IPS-15b (cell line): ENCODE measurements around the gene LGR4.

Source experiments
- H3K27me3 ChIP-seq: one replicate; pipeline ENCODE4 v1.6.1; 2013; ENCODE audit warnings: low read length; ENCODE audit not compliant: control insufficient read depth, insufficient read depth
- H3K36me3 ChIP-seq: one replicate; pipeline ENCODE4 v1.6.1; 2013; ENCODE audit warnings: low read length; ENCODE audit not compliant: control insufficient read depth, insufficient read depth
- H3K4me1 ChIP-seq: one replicate; pipeline ENCODE4 v1.6.1; 2013; ENCODE audit warnings: mild to moderate bottlenecking, low read length; ENCODE audit not compliant: control insufficient read depth, insufficient read depth
- H3K4me3 ChIP-seq: one replicate; pipeline ENCODE4 v1.5.1; 2013; ENCODE audit warnings: low read depth, low read length
- H3K9ac ChIP-seq: one replicate; pipeline ENCODE4 v1.6.1; 2013; ENCODE audit warnings: low read depth, mild to moderate bottlenecking, low read length
- H3K9me3 ChIP-seq: one replicate; pipeline ENCODE4 v1.6.1; 2013; ENCODE audit warnings: mild to moderate bottlenecking, low read length; ENCODE audit not compliant: control insufficient read depth, insufficient read depth

Gene LGR4

DNA sequence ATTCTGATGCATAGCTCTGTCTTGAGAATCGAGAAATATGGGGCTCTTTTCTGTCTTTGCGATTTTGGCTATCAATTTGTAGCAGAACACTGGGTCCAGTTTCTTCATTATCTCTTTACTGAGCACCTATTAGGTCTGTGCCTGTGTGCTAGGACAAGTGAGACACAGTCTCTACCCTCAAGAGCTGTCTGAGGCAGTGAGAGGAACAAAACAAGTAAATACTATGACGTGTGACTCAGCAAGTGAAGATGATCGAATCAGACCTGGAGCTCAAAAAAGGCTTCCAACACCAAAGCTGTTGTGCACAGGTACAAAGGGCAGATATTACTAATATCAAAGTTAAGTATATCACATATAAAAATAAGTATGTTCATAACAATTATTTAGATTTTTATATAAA is 52.4 kb downstream of the LGR4 start:
- H3K27me3 ChIP-seq: no peaks in the 10 kb centered on the region
- no peaks in the 10 kb centered on the region for H3K9me3 ChIP-seq
- H3K4me1 ChIP-seq: peaks cover 33% of the 10 kb centered on the region
- H3K36me3 ChIP-seq: no peaks in the 10 kb centered on the region
- no peak overlapping the region for H3K9ac ChIP-seq
- H3K4me3 ChIP-seq: no peak overlapping the region

DNA sequence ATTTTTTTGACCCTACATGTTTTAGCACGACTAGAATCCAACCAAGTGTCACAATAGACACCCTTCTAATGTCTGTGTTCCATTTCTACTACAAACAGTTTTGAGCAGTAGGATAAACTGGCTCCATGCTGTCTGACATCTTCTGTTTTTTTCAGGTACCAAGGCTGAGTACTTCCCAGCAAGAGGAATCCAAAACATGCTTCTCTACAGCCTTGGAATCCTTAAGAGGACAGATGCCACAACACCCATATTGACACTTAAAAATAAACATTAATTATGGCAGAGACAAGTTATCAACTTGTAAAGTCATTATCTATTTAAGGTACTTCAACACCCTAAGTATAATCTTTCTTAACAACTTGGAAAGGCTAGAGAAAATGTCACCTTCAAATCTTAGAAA is 54.2 kb downstream of the LGR4 start:
- Histone ChIP-seq H3K9ac (no peak overlapping the region), H3K4me3 (no peak overlapping the region), H3K36me3 (no peaks in the 10 kb centered on the region), H3K9me3 (no peaks in the 10 kb centered on the region), H3K27me3 (no peaks in the 10 kb centered on the region), H3K4me1 (peaks cover 25% of the 10 kb centered on the region)

DNA sequence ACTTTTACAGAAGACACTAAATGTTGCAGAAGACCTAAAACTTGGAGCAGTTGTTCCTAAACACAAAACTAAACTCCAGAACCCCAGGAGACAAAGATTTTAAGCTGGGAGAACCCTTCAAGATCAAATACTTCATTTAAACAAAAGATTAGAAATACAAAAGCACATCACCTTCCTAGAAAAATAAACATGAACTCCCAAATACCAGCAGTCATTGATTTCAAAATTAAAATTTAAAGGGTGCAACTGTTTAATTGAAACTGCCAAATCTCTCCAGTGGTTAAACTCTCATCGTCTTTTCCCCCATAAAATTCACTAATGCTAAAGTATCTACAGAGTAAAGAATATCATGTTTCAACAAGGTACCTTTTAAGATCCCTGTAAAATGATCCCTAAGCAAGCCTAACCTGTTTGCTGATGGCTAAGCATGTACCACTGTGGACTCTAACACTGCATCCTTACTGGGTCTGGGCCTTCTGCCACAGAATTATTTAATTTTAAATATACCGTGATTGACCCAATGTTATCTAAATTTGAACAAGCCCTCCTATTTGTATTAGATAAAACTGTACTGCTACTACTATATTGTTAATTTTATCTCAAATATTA is 55.9 kb downstream of the LGR4 start:
- Histone ChIP-seq H3K9me3 (no peaks in the 10 kb centered on the region), H3K9ac (no peak overlapping the region), H3K4me1 (peaks cover 10% of the 10 kb centered on the region), H3K4me3 (no peak overlapping the region), H3K36me3 (no peaks in the 10 kb centered on the region), H3K27me3 (no peaks in the 10 kb centered on the region)

DNA sequence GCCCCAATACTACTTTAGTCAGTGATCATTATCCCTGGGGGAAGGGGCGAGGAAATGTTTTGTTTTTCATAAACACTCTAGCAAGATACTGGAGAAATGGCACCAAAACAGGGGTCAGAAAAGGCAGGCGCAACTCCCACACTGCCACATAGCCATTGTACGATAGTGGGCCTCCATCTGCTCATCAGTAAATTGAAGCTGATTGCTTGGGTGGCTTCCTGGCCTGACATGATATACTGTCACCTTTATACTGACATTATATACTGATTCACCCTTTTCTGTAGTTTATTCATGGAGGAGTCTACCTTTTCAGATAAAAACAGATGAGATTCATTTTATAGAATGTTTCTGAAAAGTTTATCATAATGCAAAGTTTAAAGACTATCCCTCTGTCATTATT is 57.9 kb downstream of the LGR4 start:
- Histone ChIP-seq H3K27me3 (no peaks in the 10 kb centered on the region), H3K36me3 (no peaks in the 10 kb centered on the region), H3K9me3 (no peaks in the 10 kb centered on the region), H3K4me1 (no peaks in the 10 kb centered on the region), H3K9ac (no peak overlapping the region), H3K4me3 (no peak overlapping the region)

DNA sequence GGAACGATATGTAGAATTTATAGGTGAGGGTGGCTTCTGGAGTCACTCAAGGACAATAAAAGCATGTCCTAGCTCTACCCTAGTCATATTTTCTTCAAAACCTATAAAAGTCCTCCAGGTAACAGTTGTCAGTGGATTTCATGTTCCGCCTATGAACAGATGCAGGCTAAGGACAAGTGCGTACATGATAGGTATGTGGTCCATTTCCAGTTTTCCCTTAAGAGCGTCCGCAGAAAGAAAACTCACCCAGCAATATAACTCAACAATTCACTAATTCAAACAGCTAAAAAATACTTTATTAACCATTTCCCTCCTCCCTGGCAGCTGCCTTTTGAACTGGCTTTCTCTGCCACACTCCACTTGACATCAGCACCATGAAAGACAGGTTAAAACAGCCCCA is 59.4 kb downstream of the LGR4 start:
- Histone ChIP-seq H3K9ac (no peak overlapping the region), H3K4me1 (no peaks in the 10 kb centered on the region), H3K36me3 (no peaks in the 10 kb centered on the region), H3K9me3 (no peaks in the 10 kb centered on the region), H3K27me3 (no peaks in the 10 kb centered on the region), H3K4me3 (no peak overlapping the region)

DNA sequence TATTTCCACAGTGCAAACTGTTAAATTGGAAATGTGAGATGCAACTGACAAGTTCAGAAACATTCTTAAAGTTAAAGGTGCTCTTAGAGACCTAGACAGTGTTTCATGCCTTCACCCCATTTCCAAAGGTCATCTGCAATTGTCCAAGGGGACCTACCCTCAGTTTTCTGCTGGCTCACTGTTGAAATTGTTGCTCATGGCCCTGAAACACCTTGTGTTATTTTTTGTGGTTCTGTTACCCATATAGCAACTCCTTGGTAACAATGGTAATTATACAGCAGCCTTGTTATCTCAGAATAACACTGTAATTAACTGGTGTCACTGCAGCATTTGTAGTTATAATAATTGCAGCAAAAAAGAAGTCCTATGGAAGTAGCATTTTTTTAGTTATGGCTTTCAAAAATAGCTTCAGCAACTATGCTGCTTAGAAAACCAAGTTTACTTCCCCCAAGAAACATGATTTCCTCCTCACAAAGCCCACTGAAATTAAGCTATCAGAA is 60.3 kb downstream of the LGR4 start:
- H3K9ac ChIP-seq: no peak overlapping the region
- no peak overlapping the region for H3K4me3 ChIP-seq
- H3K36me3 ChIP-seq: no peaks in the 10 kb centered on the region
- no peaks in the 10 kb centered on the region for H3K4me1 ChIP-seq
- no peaks in the 10 kb centered on the region for H3K9me3 ChIP-seq
- no peaks in the 10 kb centered on the region for H3K27me3 ChIP-seq

DNA sequence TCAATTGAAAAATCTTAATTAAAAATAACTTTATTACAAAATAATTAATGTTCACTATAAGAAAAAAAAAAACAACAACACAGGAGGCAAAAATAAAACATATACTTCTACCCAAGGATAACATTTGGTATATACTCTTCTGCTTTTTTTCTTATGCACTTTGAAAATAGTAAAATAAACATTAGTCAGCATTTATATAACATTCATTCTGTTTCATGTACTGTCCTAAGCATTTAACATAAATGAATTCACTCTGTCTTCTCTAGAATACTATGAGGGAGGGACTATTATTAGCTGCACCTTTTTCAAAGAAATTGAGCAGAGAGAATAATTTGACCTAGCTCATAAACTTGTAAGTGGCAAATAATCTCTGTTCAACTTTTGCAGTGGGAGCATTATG is 61.3 kb downstream of the LGR4 start:
- Histone ChIP-seq H3K4me1 (no peaks in the 10 kb centered on the region), H3K9ac (no peak overlapping the region), H3K9me3 (no peaks in the 10 kb centered on the region), H3K4me3 (no peak overlapping the region), H3K27me3 (no peaks in the 10 kb centered on the region), H3K36me3 (no peaks in the 10 kb centered on the region)

DNA sequence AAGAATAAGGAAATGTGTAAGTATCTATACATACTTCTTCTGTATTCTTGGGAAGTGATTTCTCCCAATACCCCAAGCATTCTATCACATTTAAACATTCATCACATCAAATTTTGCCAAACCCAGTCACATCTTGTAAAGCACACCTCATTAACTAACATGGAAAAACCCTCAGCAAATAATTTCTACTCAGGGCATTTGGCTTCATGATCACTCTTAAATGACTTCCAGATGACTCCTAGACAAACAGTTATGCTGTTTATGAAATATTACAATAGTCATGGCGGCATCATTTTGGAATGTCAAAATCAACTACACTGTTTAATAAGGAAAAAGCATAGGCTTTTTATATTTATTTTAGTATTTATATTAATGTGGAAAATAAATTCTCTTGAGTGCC is 62.3 kb downstream of the LGR4 start:
- Histone ChIP-seq H3K4me1 (peaks cover 2% of the 10 kb centered on the region), H3K4me3 (no peak overlapping the region), H3K36me3 (no peaks in the 10 kb centered on the region), H3K9ac (no peak overlapping the region), H3K9me3 (no peaks in the 10 kb centered on the region), H3K27me3 (no peaks in the 10 kb centered on the region)

DNA sequence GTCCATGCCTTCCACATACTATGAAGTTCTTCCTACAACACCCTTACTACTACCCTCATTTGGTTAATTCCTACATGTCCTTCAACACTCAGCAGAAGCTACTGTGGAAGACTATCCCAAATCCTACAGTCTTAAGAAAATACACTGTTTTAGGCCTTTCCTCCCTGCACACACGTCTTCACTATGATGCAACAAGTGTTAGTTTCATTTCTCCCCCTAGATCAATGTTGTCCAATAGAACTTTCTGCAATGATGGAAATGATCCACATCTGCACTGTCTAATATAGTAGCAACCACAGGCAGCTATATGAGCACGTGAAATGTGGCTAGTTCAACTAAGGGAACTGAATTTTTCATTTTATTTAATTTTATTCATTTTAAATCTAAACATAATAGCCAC is 62.8 kb downstream of the LGR4 start:
- Histone ChIP-seq H3K27me3 (no peaks in the 10 kb centered on the region), H3K9ac (no peak overlapping the region), H3K4me1 (peaks cover 2% of the 10 kb centered on the region), H3K9me3 (no peaks in the 10 kb centered on the region), H3K36me3 (no peaks in the 10 kb centered on the region), H3K4me3 (no peak overlapping the region)

DNA sequence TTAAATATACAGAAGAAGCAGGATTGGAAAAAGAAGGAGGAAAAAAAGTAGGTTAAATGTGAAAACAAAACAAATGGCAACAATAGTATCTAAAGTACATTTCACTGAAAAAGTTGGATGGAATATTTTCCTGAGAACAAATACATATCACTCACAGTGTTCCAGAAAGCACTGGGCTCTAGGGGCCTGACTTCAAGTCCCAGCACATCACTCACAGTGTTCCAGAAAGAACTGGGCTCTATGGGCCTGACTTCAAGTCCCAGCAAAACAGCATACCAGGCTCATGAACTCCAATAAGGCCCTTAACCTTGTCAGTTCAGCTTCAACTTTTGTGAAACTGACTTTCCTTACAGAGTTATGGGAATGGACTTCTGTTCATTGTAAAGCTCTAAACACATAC is 63.5 kb downstream of the LGR4 start:
- Histone ChIP-seq H3K9me3 (no peaks in the 10 kb centered on the region), H3K27me3 (no peaks in the 10 kb centered on the region)

DNA sequence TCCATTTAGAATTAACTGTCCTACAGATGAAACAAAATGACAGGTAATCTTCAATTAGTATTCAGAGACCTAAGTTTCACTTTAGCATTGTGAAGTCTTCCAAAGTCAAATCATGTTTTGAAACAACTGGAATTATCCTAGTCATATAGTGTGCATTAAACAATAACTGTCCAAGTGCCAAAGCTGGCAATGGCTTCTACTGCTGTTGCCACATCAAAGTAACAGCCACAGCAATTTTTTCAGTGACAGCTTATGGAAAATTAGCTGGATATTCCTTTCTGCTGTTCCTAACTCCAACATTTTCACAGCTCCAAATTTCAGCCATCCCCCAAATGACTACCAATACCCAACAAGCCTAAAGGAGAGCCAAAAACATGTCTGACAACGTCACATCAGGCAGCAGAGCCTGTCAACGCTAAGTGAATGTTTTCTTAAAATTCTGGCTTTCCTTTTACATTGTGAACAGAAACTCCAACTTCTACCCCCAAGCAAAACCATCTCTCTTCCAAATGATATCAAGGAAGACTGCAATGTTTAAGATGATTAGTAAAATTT is 64.3 kb downstream of the LGR4 start:
- H3K36me3 ChIP-seq: no peaks in the 10 kb centered on the region
- H3K9ac ChIP-seq: no peak overlapping the region
- no peaks in the 10 kb centered on the region for H3K9me3 ChIP-seq
- peaks cover 2% of the 10 kb centered on the region for H3K4me1 ChIP-seq
- H3K27me3 ChIP-seq: no peaks in the 10 kb centered on the region
- H3K4me3 ChIP-seq: no peak overlapping the region

More for the DNA sequence above, 63.5 kb downstream of the LGR4 start:
- Histone ChIP-seq H3K9ac (no peak overlapping the region), H3K36me3 (no peaks in the 10 kb centered on the region), H3K4me1 (peaks cover 2% of the 10 kb centered on the region), H3K4me3 (no peak overlapping the region)

DNA sequence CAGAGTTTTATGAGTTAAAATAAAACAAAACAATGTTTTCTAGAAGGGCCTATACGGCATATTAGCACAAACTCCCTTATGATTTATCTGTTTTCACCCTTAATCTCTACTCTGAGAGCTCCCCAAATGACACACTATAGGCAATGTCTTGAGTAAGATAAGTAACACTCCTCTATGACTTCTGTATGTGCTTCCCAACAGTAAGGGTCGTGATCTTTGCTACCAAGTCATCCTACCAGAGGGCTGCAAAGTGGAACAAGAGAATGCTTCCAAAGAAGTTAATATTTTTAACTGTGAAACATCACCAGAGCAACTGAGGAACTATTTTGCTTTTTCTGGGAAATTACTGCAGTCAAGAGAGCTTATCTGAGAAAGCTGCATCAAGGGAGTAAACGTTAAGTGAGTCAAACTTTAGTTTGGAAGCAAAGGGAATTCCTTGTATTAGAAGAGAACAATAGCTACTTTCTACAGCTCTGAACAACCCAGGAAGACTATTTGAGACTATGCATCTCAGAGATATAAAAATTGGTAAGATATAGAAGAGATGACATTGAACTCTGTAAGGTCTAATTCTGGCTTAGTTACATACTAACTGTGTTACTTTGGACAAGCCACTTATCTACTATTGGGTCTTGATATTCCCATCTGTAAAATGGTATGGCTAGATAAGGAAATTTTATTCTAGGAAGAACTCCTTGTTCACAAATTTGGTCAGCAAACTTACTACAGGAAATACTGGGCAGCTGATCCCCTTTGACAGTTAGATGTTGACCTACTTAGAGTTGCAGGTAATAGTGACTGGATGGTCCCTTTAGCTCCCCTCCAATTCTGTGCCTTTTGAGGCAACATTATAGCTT is 65.9 kb downstream of the LGR4 start:
- Histone ChIP-seq H3K4me3 (no peak overlapping the region), H3K9me3 (no peaks in the 10 kb centered on the region), H3K36me3 (no peaks in the 10 kb centered on the region), H3K27me3 (no peaks in the 10 kb centered on the region), H3K4me1 (peaks cover 2% of the 10 kb centered on the region), H3K9ac (no peak overlapping the region)
